Endothelial cell (in vitro differentiated cells): ENCODE results near the gene LHX4. TPM values are rescaled to one million over a fixed set of nuclear protein-coding genes. Genes with fewer than 3 reads are reported as not detected.
A peak's percentile ranks its signal among the peaks of the same experiment; 100 is the strongest.

Source experiments
- DNase-seq: peaks from one replicate; pipeline ENCODE4 v3.0.0; 2021; ENCODE audit warnings: low spot score
- H3K27ac Mint-ChIP-seq: one replicate; pipeline ENCODE4 v1.8.0; 2021; ENCODE audit warnings: mixed read lengths, inconsistent platforms; ENCODE audit not compliant: unreplicated experiment
- H3K27me3 Mint-ChIP-seq: one replicate; pipeline ENCODE4 v1.8.0; 2021; ENCODE audit warnings: mild to moderate bottlenecking, moderate library complexity, mixed read lengths, inconsistent platforms; ENCODE audit not compliant: unreplicated experiment
- H3K36me3 Mint-ChIP-seq: one replicate; pipeline ENCODE4 v1.8.0; 2021; ENCODE audit warnings: mild to moderate bottlenecking, low read depth, mixed read lengths, inconsistent platforms; ENCODE audit not compliant: unreplicated experiment
- H3K4me1 Mint-ChIP-seq: one replicate; pipeline ENCODE4 v1.8.0; 2021; ENCODE audit warnings: mild to moderate bottlenecking, mixed read lengths, inconsistent platforms; ENCODE audit not compliant: unreplicated experiment
- H3K4me3 Mint-ChIP-seq: one replicate; pipeline ENCODE4 v1.8.0; 2021; ENCODE audit warnings: mild to moderate bottlenecking, mixed read lengths, inconsistent platforms; ENCODE audit not compliant: unreplicated experiment
- H3K9me3 Mint-ChIP-seq: one replicate; pipeline ENCODE4 v1.8.0; 2021; ENCODE audit warnings: mixed read lengths, inconsistent platforms; ENCODE audit not compliant: unreplicated experiment
- total RNA-seq: library from RNA; stranded (reverse); fragmentation: NEBNext Ultra II Directional; extraction: Animal tissue kit (Norgen Biotek cat#: 25700); gene quantifications from one replicate; pipeline ENCODE4 v1.2.1, GENCODE V29; 2021; ENCODE audit not compliant: unreplicated experiment
- TF ChIP-seq, protein P1 (sequence below): fragments of 200-600 bp; sonication (generic); IDR thresholded peaks from one replicate; pipeline ENCODE4 v1.5.0; 2021; ENCODE audit warnings: antibody characterized with exemption; ENCODE audit not compliant: unreplicated experiment

LHX4 gene
- total RNA-seq, 1 donor from 2014 or later, result 1.5 TPM

DNA sequence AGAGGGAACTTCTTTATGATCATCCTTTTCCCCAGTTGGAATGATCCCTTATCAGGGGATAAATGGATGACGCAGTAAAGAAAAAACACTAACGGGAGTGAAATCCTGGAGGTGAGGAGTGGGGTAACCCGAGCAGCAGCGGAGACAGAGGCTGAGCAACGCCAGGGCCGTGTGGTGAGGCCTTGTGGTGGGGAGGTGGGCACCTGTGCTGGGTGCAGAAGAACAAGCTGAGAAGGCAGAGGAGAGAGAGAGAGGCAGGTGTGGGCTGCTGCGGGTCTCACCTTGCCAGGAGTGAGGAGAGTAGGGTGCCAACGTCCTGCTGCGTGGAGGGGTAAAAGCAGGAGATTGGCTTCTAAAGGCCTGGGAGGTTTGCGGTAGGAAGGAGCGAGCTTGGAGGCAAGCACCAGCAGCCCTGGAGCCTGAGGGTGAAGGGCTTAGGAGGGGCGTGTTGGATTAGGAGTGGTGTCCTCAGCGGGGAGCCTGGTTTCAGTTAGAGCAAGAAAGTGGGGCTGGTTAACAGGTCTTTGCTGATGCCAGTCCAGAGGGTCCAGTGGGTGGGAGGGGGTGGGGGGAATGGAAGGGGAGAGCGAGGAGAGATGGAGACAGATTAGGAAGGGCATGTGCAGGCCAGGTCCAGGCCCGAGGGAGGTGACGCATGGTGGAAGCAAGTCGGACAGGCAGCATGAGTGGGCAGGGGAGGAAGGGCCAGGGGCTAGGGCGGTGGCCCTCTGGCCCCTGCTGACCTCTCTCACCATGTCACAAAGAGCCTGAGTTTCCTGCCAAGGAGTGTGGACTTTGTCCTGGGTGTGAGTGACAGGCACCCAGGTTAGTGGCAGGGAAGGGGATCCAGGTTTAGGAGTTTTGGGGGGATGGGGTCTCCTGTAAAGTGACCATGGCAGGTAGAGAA, 36.7 kb upstream of the LHX4 start:
- TF ChIP-seq, protein P1, sequence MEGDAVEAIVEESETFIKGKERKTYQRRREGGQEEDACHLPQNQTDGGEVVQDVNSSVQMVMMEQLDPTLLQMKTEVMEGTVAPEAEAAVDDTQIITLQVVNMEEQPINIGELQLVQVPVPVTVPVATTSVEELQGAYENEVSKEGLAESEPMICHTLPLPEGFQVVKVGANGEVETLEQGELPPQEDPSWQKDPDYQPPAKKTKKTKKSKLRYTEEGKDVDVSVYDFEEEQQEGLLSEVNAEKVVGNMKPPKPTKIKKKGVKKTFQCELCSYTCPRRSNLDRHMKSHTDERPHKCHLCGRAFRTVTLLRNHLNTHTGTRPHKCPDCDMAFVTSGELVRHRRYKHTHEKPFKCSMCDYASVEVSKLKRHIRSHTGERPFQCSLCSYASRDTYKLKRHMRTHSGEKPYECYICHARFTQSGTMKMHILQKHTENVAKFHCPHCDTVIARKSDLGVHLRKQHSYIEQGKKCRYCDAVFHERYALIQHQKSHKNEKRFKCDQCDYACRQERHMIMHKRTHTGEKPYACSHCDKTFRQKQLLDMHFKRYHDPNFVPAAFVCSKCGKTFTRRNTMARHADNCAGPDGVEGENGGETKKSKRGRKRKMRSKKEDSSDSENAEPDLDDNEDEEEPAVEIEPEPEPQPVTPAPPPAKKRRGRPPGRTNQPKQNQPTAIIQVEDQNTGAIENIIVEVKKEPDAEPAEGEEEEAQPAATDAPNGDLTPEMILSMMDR, result no peak
- Mint-ChIP-seq H3K36me3 (peaks cover 34% of the 10 kb centered on the region), H3K4me1 (peaks cover 28% of the 10 kb centered on the region), H3K4me3 (peak overlapping the region; percentile 28), H3K27ac (no peak overlapping the region), H3K9me3 (no peaks in the 10 kb centered on the region), H3K27me3 (peaks cover 22% of the 10 kb centered on the region)
- no peak for DNase-seq

DNA sequence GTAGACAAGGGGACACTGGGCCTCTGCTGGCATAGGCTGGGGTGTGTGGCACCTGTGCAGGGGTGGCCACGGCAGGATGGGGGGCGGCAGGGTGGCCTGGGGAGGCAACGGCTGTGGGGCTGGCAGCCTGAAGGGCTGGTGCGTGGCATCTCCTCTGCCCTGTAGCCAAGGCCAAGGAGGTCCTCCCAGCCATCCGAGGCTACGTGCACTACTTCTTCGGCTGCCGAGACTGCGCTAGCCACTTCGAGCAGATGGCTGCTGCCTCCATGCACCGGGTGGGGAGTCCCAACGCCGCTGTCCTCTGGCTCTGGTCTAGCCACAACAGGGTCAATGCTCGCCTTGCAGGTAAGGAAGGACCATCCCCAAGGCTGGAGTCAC, 36.0 kb upstream of the LHX4 start:
- Mint-ChIP-seq H3K4me3 (no peak overlapping the region), H3K4me1 (peaks cover 23% of the 10 kb centered on the region), H3K27ac (no peak overlapping the region), H3K36me3 (peaks cover 34% of the 10 kb centered on the region), H3K9me3 (no peaks in the 10 kb centered on the region), H3K27me3 (peaks cover 19% of the 10 kb centered on the region)
- TF ChIP-seq, protein P1, result no peak
- DNase-seq, result no peak

DNA sequence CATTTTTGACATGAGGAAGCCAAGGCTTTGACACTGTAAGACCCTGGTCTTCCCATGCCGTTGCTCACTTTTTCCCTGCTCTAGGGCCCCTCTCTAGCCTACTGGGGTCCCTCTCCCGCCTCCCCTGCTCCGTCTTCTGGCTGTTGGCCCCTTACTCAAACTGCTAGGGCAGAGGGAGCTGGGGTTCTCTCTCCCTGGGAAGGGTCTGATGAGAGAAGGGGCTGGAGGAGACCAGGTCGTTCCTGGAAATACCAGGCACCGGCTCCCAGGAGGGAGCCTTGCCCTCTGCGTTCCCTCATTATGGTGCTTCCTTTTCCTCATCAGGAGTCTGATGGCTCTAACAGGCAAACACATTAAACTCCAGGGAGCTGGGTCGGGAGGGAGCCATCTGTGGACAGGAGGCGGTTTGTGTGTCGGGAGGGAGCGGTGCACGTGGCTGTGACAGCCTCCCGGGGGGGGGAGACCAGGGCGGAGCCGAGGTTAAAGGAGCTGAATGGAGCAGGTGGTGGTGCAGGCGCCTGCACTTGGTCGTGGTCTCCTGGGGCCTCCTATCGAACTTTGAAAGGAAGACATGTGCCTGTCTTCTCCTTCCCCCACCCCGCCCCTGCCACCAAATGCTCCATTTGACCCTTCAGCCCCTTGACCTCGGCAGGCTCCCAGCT, 35.4 kb upstream of the LHX4 start:
- H3K4me3 Mint-ChIP-seq, result no peak overlapping the region
- H3K36me3 Mint-ChIP-seq, result peaks cover 34% of the 10 kb centered on the region
- peaks cover 19% of the 10 kb centered on the region for H3K27me3 Mint-ChIP-seq
- H3K9me3 Mint-ChIP-seq, result no peaks in the 10 kb centered on the region
- H3K4me1 Mint-ChIP-seq, result peaks cover 19% of the 10 kb centered on the region
- no peak for DNase-seq
- TF ChIP-seq, protein P1, result no peak
- H3K27ac Mint-ChIP-seq, result no peak overlapping the region

DNA sequence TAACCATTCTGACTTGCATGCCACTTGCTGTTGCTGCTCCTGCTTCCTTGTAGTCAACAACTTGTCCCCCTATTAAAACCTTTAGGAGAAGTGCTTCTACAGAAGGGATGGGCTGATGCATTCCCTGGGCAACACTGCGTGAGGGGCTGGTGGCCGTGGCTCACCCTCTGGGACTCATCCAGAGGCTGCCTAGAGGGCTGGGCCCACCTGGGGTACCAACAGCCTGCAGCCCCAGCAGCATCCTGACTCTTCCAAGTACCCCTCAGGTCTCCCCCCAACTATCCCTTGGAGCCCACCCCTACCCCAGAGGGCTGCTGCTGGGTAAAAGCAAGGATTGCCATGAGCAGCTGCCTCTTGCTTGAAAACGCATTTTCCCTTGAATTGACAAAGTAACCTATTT, 34.7 kb upstream of the LHX4 start:
- DNase-seq, result no peak
- Mint-ChIP-seq H3K9me3 (no peaks in the 10 kb centered on the region), H3K4me3 (peak overlapping the region; percentile 27), H3K4me1 (peaks cover 15% of the 10 kb centered on the region), H3K27me3 (peaks cover 19% of the 10 kb centered on the region), H3K27ac (peak overlapping the region; percentile 45), H3K36me3 (peaks cover 34% of the 10 kb centered on the region)
- TF ChIP-seq, protein P1, result no peak

DNA sequence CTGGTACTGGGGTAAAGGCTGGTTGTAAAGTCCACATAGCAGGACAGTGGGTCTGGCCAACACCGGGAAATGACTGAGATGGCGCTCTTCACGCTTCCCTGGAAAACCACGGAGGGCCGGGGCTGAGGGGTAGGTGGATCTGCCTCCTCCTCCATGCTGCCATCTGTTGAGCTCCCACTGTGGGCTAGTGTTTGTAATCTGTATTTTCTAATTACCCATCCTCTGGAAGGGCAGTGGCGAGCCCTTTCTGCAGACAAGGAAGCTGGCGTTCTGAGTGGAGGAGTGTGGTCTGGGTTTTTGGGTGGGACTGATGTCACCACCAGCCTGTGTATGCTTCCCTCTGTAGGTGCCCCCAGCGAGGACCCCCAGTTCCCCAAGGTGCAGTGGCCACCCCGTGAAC, 34.1 kb upstream of the LHX4 start:
- H3K4me1 Mint-ChIP-seq, result peaks cover 12% of the 10 kb centered on the region
- no peak overlapping the region for H3K27ac Mint-ChIP-seq
- H3K4me3 Mint-ChIP-seq, result no peak overlapping the region
- TF ChIP-seq, protein P1, result no peak
- no peaks in the 10 kb centered on the region for H3K9me3 Mint-ChIP-seq
- no peak for DNase-seq
- peaks cover 19% of the 10 kb centered on the region for H3K27me3 Mint-ChIP-seq
- peaks cover 32% of the 10 kb centered on the region for H3K36me3 Mint-ChIP-seq
